ENCODE results near the gene MCTP1.

Gene MCTP1

GRCh38 chr5:94674490-94675382 lies 610.2 kb downstream of the MCTP1 start:
- Histone ChIP-seq H3K4me2 (ENCODE audit: low read length, poor library complexity, severe bottlenecking) (no peak overlapping the region), H3K4ac (ENCODE audit: low read depth in 1 of 2, low read length in 2 of 2) (no peak overlapping the region), H3K4me1 (ENCODE audit: control insufficient read depth, insufficient read depth, low read depth, low read length) (no peaks in the 10 kb centered on the region), H3K9ac (ENCODE audit: low read length) (no peak overlapping the region), H4K8ac (ENCODE audit: low read length) (no peak overlapping the region), H3K27ac (ENCODE audit: low read length, poor library complexity, severe bottlenecking) (no peak overlapping the region), H3K14ac (ENCODE audit: low read length in 2 of 2) (no peak overlapping the region), H2BK12ac (ENCODE audit: low read length in 2 of 2) (no peak overlapping the region), H4K91ac (ENCODE audit: low read length) (no peak overlapping the region), H2BK5ac (ENCODE audit: low read depth, low read length, poor library complexity, severe bottlenecking) (no peak overlapping the region), H3K27me3 (ENCODE audit: control insufficient read depth in 1 of 2, insufficient read depth in 1 of 2, low read length in 2 of 2) (no peaks in the 10 kb centered on the region), H2AK5ac (ENCODE audit: low read length, severe bottlenecking) (no peak overlapping the region), H3K79me1 (replicated peaks; ENCODE audit: low read length, poor library complexity, severe bottlenecking) (no peaks in the 10 kb centered on the region), H3K23ac (ENCODE audit: low read length in 2 of 2) (no peak overlapping the region), H3K9me3 (ENCODE audit: control insufficient read depth, low read length) (no peaks in the 10 kb centered on the region), H3K36me3 (ENCODE audit: control insufficient read depth in 1 of 2, insufficient read depth in 2 of 2, low read depth in 1 of 2, low read length in 2 of 2) (no peaks in the 10 kb centered on the region), H2AFZ (ENCODE audit: low read depth, low read length) (no peak overlapping the region), H3K4me3 (ENCODE audit: insufficient read depth in 1 of 2, low read depth in 1 of 2, low read length in 2 of 2) (no peak overlapping the region), H2BK15ac (ENCODE audit: low read depth, poor library complexity, severe bottlenecking) (no peak overlapping the region), H3K18ac (ENCODE audit: low read depth in 1 of 2, low read length in 2 of 2) (no peak overlapping the region), H2BK120ac (ENCODE audit: low read depth, low read length) (no peak overlapping the region)
- no CpG with 5 or more reads among the region's 1 CpG for WGBS
- DNase-seq, result peak; percentile 18

DNA sequence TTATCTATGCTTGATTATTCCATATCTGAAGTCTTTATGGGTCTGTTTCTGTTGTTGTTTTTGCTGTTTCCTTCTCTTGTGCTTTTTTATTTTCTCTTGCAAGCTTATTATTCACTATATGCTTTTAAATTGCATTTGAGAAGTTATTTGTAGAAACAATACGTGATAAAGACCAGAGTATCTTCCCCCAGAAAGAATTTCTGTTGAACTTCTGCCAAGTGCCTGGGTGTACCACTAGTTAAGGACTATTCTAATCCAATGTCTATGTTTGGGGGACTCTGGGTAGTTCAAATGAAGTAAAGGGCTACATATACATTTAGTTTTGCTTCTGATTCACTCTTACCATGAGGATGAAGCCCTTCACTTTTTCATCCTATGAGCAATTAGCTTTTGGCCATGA lies 612.1 kb downstream of the MCTP1 start:
- no peak overlapping the region for H3K9ac ChIP-seq (ENCODE audit: low read length)
- H2AFZ ChIP-seq (ENCODE audit: low read depth, low read length), result no peak overlapping the region
- H3K36me3 ChIP-seq (ENCODE audit: control insufficient read depth in 1 of 2, insufficient read depth in 2 of 2, low read depth in 1 of 2, low read length in 2 of 2), result peaks cover 0 to 5% of the 10 kb centered on the region in 2 experiments
- no peak overlapping the region for H3K4me2 ChIP-seq (ENCODE audit: low read length, poor library complexity, severe bottlenecking)
- no peak overlapping the region for H3K27ac ChIP-seq (ENCODE audit: low read length, poor library complexity, severe bottlenecking)
- no peaks in the 10 kb centered on the region for H3K79me1 ChIP-seq (replicated peaks; ENCODE audit: low read length, poor library complexity, severe bottlenecking)
- H2BK12ac ChIP-seq (ENCODE audit: low read length in 2 of 2), result no peak overlapping the region
- H4K91ac ChIP-seq (ENCODE audit: low read length), result no peak overlapping the region
- no peak overlapping the region for H2BK120ac ChIP-seq (ENCODE audit: low read depth, low read length)
- no peak overlapping the region for H3K23ac ChIP-seq (ENCODE audit: low read length in 2 of 2)
- H3K27me3 ChIP-seq (ENCODE audit: control insufficient read depth in 1 of 2, insufficient read depth in 1 of 2, low read length in 2 of 2), result no peaks in the 10 kb centered on the region
- no peak for DNase-seq
- 100% methylated on average over 1 of the region's 1 CpG for WGBS
- no peak overlapping the region for H4K8ac ChIP-seq (ENCODE audit: low read length)
- no peak overlapping the region for H2BK15ac ChIP-seq (ENCODE audit: low read depth, poor library complexity, severe bottlenecking)
- H3K4me3 ChIP-seq (ENCODE audit: insufficient read depth in 1 of 2, low read depth in 1 of 2, low read length in 2 of 2), result no peak overlapping the region
- no peak overlapping the region for H2AK5ac ChIP-seq (ENCODE audit: low read length, severe bottlenecking)
- H3K14ac ChIP-seq (ENCODE audit: low read length in 2 of 2), result no peak overlapping the region
- H3K4ac ChIP-seq (ENCODE audit: low read depth in 1 of 2, low read length in 2 of 2), result no peak overlapping the region
- H3K4me1 ChIP-seq (ENCODE audit: control insufficient read depth, insufficient read depth, low read depth, low read length), result no peaks in the 10 kb centered on the region
- no peak overlapping the region for H2BK5ac ChIP-seq (ENCODE audit: low read depth, low read length, poor library complexity, severe bottlenecking)
- no peaks in the 10 kb centered on the region for H3K9me3 ChIP-seq (ENCODE audit: control insufficient read depth, low read length)
- H3K18ac ChIP-seq (ENCODE audit: low read depth in 1 of 2, low read length in 2 of 2), result no peak overlapping the region

DNA sequence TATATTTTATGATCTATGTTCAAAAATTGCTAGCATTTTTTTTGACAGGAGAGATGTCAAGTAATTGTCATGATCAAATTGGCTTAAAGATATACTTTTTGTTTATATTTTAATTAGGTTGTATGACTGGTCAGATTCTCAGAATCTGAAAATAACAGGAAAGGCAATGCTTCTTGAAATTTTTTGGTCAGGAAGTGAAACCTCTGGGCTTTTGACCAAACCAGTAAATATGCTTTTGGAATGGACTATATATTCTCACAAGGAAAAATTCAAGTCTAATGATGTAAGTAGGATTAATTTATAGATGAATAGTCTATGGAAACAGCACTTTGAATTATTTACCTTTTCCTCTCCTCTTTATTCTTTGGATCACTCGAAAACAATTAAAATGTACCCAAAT lies 614.2 kb downstream of the MCTP1 start:
- Histone ChIP-seq H3K4me1 (ENCODE audit: control insufficient read depth, insufficient read depth, low read depth, low read length) (no peaks in the 10 kb centered on the region), H3K14ac (ENCODE audit: low read length in 2 of 2) (no peak overlapping the region), H3K18ac (ENCODE audit: low read depth in 1 of 2, low read length in 2 of 2) (no peak overlapping the region), H3K4me3 (ENCODE audit: insufficient read depth in 1 of 2, low read depth in 1 of 2, low read length in 2 of 2) (no peak overlapping the region), H3K79me1 (replicated peaks; ENCODE audit: low read length, poor library complexity, severe bottlenecking) (no peaks in the 10 kb centered on the region), H3K27me3 (ENCODE audit: control insufficient read depth in 1 of 2, insufficient read depth in 1 of 2, low read length in 2 of 2) (no peaks in the 10 kb centered on the region), H2BK120ac (ENCODE audit: low read depth, low read length) (no peak overlapping the region), H4K8ac (ENCODE audit: low read length) (no peak overlapping the region), H3K36me3 (ENCODE audit: control insufficient read depth in 1 of 2, insufficient read depth in 2 of 2, low read depth in 1 of 2, low read length in 2 of 2) (peaks cover 0 to 5% of the 10 kb centered on the region in 2 experiments), H3K4ac (ENCODE audit: low read depth in 1 of 2, low read length in 2 of 2) (no peak overlapping the region), H3K9ac (ENCODE audit: low read length) (no peak overlapping the region), H2BK12ac (ENCODE audit: low read length in 2 of 2) (no peak overlapping the region), H2AFZ (ENCODE audit: low read depth, low read length) (no peak overlapping the region), H2BK5ac (ENCODE audit: low read depth, low read length, poor library complexity, severe bottlenecking) (no peak overlapping the region), H2BK15ac (ENCODE audit: low read depth, poor library complexity, severe bottlenecking) (no peak overlapping the region), H3K27ac (ENCODE audit: low read length, poor library complexity, severe bottlenecking) (no peak overlapping the region), H3K4me2 (ENCODE audit: low read length, poor library complexity, severe bottlenecking) (no peak overlapping the region), H3K23ac (ENCODE audit: low read length in 2 of 2) (no peak overlapping the region), H4K91ac (ENCODE audit: low read length) (no peak overlapping the region), H2AK5ac (ENCODE audit: low read length, severe bottlenecking) (no peak overlapping the region), H3K9me3 (ENCODE audit: control insufficient read depth, low read length) (no peaks in the 10 kb centered on the region)
- no peak for DNase-seq
- WGBS, result no CpG with 5 or more reads among the region's 1 CpG

DNA sequence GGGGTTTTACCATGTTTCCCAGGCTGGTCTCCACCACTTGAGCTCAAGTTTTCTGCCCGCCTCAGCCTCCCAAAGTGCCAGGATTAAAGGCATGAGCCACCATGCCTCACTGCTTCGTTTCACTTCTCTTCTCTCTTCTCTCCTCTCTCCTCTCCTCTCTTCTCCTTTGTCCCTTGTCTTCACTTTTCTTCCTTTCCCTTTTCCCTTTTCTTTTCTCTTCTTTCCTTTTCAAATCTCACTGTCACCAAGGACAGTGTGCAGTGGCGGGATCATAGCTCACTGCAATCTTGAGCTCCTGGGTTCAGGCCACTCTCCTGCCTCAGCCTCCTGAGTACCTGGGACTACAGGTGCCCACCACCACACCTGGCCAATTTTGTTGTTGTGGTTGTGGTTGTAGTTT lies 617.0 kb downstream of the MCTP1 start:
- no peaks in the 10 kb centered on the region for H3K9me3 ChIP-seq (ENCODE audit: control insufficient read depth, low read length)
- H3K79me1 ChIP-seq (replicated peaks; ENCODE audit: low read length, poor library complexity, severe bottlenecking), result no peaks in the 10 kb centered on the region
- H3K36me3 ChIP-seq (ENCODE audit: control insufficient read depth in 1 of 2, insufficient read depth in 2 of 2, low read depth in 1 of 2, low read length in 2 of 2), result peaks cover 0 to 5% of the 10 kb centered on the region in 2 experiments
- H3K27ac ChIP-seq (ENCODE audit: low read length, poor library complexity, severe bottlenecking), result no peak overlapping the region
- H2BK120ac ChIP-seq (ENCODE audit: low read depth, low read length), result no peak overlapping the region
- no peak for DNase-seq
- no peaks in the 10 kb centered on the region for H3K4me1 ChIP-seq (ENCODE audit: control insufficient read depth, insufficient read depth, low read depth, low read length)
- no peak overlapping the region for H3K23ac ChIP-seq (ENCODE audit: low read length in 2 of 2)
- no peak overlapping the region for H2BK15ac ChIP-seq (ENCODE audit: low read depth, poor library complexity, severe bottlenecking)
- 97% methylated on average over 3 of the region's 3 CpGs for WGBS
- H2BK5ac ChIP-seq (ENCODE audit: low read depth, low read length, poor library complexity, severe bottlenecking), result no peak overlapping the region
- H2AFZ ChIP-seq (ENCODE audit: low read depth, low read length), result no peak overlapping the region
- no peak overlapping the region for H2AK5ac ChIP-seq (ENCODE audit: low read length, severe bottlenecking)
- no peak overlapping the region for H4K8ac ChIP-seq (ENCODE audit: low read length)
- no peak overlapping the region for H2BK12ac ChIP-seq (ENCODE audit: low read length in 2 of 2)
- H3K4me3 ChIP-seq (ENCODE audit: insufficient read depth in 1 of 2, low read depth in 1 of 2, low read length in 2 of 2), result no peak overlapping the region
- H3K4ac ChIP-seq (ENCODE audit: low read depth in 1 of 2, low read length in 2 of 2), result no peak overlapping the region
- no peak overlapping the region for H3K18ac ChIP-seq (ENCODE audit: low read depth in 1 of 2, low read length in 2 of 2)
- H3K9ac ChIP-seq (ENCODE audit: low read length), result no peak overlapping the region
- H4K91ac ChIP-seq (ENCODE audit: low read length), result no peak overlapping the region
- H3K27me3 ChIP-seq (ENCODE audit: control insufficient read depth in 1 of 2, insufficient read depth in 1 of 2, low read length in 2 of 2), result no peaks in the 10 kb centered on the region
- no peak overlapping the region for H3K14ac ChIP-seq (ENCODE audit: low read length in 2 of 2)
- H3K4me2 ChIP-seq (ENCODE audit: low read length, poor library complexity, severe bottlenecking), result no peak overlapping the region

Data from mesenchymal stem cell (in vitro differentiated cells and primary cell).